Pancreas (tissue), 10 donors: ENCODE measurements around the gene OBSCN. TPM values are rescaled to one million over a fixed set of nuclear protein-coding genes. Genes with fewer than 3 reads are reported as not detected.
A peak's percentile ranks its signal among the peaks of the same experiment; 100 is the strongest.

ENCODE experiments used
- ATAC-seq, 4 donors: fragments of 200-7000 bp; cut with Tn5 transposase; one replicate each; pipeline versions ENCODE4 v1.8.0 to v1.9.1; 2020; ENCODE audit warnings: mild to moderate bottlenecking in 4 of 4, moderate library complexity in 4 of 4
- DNase-seq, 6 donors: peaks; one replicate each; pipeline ENCODE4 v3.0.0-alpha.2; 2020
- FAIRE-seq: peaks from 2 replicates; lab custom pipeline; 2012; peaks lifted over from hg19 to GRCh38; lab: Jason Lieb, UNC
- H3K27ac ChIP-seq, 4 donors: fragments of 200-600 bp; sonication (generic); 1 replicate in 3 of 4; 2 replicates in 1 of 4; pipeline versions ENCODE4 v1.5.0 to v1.8.0; 2020
- H3K27me3 ChIP-seq, 4 donors: fragments of 200-600 bp; one replicate each; pipeline ENCODE4 v1.8.0; 2021
- H3K36me3 ChIP-seq, 3 donors: fragments of 200-600 bp; sonication (generic) in 1 of 3; one replicate each; pipeline versions ENCODE4 v1.5.0 to v1.8.0; 2020 to 2021
- H3K4me1 ChIP-seq, 3 donors: fragments of 200-600 bp; one replicate each; pipeline ENCODE4 v1.8.0; 2021
- H3K4me3 ChIP-seq, 4 donors: fragments of 200-600 bp; sonication (generic) in 2 of 4; one replicate each; pipeline versions ENCODE4 v1.5.0 to v1.8.0; 2020 to 2021
- H3K9me3 ChIP-seq, 4 donors: fragments of 200-600 bp; one replicate each; pipeline ENCODE4 v1.8.0; 2021
- WGBS, 2 donors: extraction: QIAGEN DNeasy Blood & Tissue Kit; methylation state at CpG; one replicate each; pipeline ENCODE4 v1.1.7; 2013; 5-methylcytosine and 5-hydroxymethylcytosine counted together
- intact Hi-C, 3 donors: fragments of 100-400 bp; cut with DNase I; formaldehyde crosslinking; loops; one replicate each; pipeline versions ENCODE4 v1.11.1 to v1.14.2; 2022
- polyA plus RNA-seq, 2 donors: library from polyadenylated mRNA; stranded (reverse); fragments of 200-250 nt; gene quantifications; one replicate each; pipeline ENCODE4 v1.2.3, GENCODE V29; 2013
- total RNA-seq, 6 donors: library from RNA; stranded (reverse); fragmentation: NEBNext Ultra II Directional in 4 of 6; extraction: Animal tissue kit (Norgen Biotek cat#: 25700) in 4 of 6; gene quantifications; one replicate each; pipeline versions ENCODE4 v1.2.1 to v1.2.4, GENCODE V29; 2021 to 2023
- TF ChIP-seq, protein P1 (sequence below), 4 donors: fragments of 200-600 bp; sonication (generic) in 3 of 4; IDR thresholded peaks; one replicate each; pipeline versions ENCODE4 v1.5.0 to v1.8.0; 2021; ENCODE audit warnings: antibody characterized with exemption in 4 of 4
- donor health status: healthy with polysubstance abuse.
- donor health status: DM: no; HTN: no; CAD: no; lungs with moderate emphysema.
- donor health status: DM: no; HTN: no; CAD: no.
- donor health status: control.
- donor health status: control.
- donor health status: Bipolar disorder and iron deficiency.
- donor health status: DM: yes; HTN: yes; CAD: no.
- donor health status: DM: no; HTN: no; CAD: no.
- donor health status: DM: no; HTN: no; CAD: no.
- donor health status: DM: yes; HTN: yes; CAD: no.

The OBSCN gene
- total and polyA plus RNA-seq, 8 donors = 7.9 to 61.4 (median 11.3) TPM

DNA sequence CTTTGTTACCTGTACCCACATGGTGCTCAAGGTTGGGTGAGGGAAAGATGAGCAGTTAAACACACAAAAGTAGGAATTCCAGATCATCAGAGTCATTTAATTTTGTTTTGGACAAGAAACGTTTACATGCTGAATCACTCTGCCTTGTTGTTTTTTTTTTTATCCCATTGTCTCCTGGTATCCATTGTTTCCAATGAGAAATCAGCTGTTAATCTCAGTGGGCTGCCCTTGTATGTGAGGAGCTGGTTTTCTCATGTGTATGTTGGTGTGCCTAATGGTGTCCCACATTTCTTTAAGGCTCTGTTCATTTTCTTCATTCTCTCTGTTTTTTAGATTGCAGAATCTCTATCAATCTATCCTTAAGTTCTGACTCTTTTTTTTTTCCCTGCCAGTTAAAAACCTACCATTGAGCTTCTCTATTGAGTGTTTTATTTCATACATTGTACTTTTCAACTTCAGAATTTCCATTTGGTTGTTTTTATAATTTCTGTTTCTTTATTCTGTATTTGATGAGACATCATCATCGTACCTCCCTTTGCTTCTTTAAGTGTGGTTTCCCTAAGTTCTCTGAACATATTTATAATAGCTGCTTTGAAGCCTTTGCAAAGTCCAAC, 8.8 kb upstream of the OBSCN start:
- no peaks in the 10 kb centered on the region for H3K27me3 ChIP-seq
- ATAC-seq (no peak), FAIRE-seq (no peak), DNase-seq (no peak)
- no peaks in the 10 kb centered on the region for H3K36me3 ChIP-seq
- WGBS, 2 donors = 63 to 76% methylated on average over 2 of the region's 2 CpGs
- H3K9me3 ChIP-seq = no peaks in the 10 kb centered on the region
- no peaks in the 10 kb centered on the region for H3K4me1 ChIP-seq
- TF ChIP-seq, protein P1, sequence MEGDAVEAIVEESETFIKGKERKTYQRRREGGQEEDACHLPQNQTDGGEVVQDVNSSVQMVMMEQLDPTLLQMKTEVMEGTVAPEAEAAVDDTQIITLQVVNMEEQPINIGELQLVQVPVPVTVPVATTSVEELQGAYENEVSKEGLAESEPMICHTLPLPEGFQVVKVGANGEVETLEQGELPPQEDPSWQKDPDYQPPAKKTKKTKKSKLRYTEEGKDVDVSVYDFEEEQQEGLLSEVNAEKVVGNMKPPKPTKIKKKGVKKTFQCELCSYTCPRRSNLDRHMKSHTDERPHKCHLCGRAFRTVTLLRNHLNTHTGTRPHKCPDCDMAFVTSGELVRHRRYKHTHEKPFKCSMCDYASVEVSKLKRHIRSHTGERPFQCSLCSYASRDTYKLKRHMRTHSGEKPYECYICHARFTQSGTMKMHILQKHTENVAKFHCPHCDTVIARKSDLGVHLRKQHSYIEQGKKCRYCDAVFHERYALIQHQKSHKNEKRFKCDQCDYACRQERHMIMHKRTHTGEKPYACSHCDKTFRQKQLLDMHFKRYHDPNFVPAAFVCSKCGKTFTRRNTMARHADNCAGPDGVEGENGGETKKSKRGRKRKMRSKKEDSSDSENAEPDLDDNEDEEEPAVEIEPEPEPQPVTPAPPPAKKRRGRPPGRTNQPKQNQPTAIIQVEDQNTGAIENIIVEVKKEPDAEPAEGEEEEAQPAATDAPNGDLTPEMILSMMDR (IDR thresholded peaks at IDR 0.05) = no peak
- no peak overlapping the region for H3K4me3 ChIP-seq
- H3K27ac ChIP-seq = no peak overlapping the region
- intact Hi-C loops = no loop called here

DNA sequence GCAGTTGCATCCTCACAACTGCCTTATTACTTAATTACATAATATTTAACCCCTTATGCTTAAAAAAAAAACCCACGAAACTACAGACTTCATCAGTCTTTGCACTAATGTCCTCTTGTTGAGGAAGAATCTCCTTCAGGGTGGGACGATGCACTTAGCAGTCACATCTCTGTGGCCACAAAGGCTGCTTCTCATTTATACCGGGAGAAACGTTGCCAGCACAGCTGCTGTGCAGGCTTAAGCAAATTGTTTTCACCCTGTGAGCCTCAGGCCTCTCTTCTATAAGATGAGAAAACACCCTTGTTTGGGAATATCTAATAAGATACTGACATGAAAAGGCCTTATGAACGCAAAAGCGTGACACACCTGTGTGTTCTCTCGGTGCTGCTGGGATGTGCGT, 2.9 kb upstream of the OBSCN start:
- WGBS, 2 donors = 35 to 41% methylated on average over 8 of the region's 8 CpGs
- intact Hi-C loops = no loop called here
- FAIRE-seq (no peak), DNase-seq (no peak), ATAC-seq (no peak)
- Histone ChIP-seq H3K9me3 (no peaks in the 10 kb centered on the region), H3K27me3 (no peaks in the 10 kb centered on the region), H3K4me1 (no peaks in the 10 kb centered on the region), H3K4me3 (no peak overlapping the region), H3K27ac (no peak overlapping the region), H3K36me3 (no peaks in the 10 kb centered on the region)
- TF ChIP-seq, protein P1 (IDR thresholded peaks at IDR 0.05) = no peak

DNA sequence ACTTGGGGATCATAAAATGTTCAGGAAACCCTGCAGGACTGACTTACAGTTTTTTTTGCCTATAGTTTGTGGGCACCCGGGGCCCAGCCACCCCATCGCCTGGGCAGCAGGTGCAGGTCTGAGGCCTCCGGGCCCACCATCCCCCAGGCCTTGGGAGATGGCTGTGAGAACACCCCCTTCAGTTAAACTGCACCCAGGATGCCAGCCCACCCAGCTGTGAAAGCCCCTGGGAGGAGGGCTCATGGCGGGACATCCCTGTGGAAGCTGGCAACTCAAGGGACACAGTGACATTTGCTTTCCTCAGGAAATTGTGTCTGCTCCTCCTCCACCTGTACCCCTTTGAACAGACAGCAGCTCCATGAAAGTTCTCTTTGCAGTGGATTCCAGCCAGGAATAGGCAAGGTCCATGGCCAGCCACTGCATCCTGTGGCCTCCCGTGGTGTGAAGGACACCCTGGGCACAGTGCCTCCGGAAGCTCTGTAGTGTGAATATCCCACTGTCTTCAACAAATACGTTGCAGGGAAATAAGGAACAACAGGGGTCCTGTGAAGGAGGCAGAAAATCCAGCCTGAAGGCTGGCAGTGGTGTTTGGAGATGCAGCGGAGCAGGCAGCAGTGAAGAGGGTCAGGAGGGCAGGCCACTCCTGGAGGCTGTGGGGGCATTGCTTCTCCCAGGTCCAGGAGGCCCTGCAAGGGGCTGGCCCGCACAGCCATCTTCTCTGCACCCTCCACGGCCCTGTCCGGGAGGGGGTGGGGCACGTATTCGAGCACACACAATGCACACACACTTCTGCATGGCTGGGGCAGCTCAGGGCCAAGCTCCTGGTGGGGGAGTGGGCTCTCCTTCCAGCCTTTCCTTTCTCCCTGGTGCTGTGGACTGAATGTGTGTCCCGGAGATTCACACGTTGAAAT, 2.1 kb upstream of the OBSCN start:
- no peak overlapping the region for H3K4me3 ChIP-seq
- H3K27me3 ChIP-seq = no peaks in the 10 kb centered on the region
- intact Hi-C loops = no loop called here
- DNase-seq (no peak), ATAC-seq (peak in 3 of 4 donors; percentile 32 to 38 (median 36)), FAIRE-seq (no peak)
- H3K4me1 ChIP-seq = no peaks in the 10 kb centered on the region
- WGBS, 2 donors = 27 to 29% methylated on average over 15 of the region's 15 CpGs
- H3K27ac ChIP-seq = no peak overlapping the region
- TF ChIP-seq, protein P1 (IDR thresholded peaks at IDR 0.05) = no peak
- H3K9me3 ChIP-seq = no peaks in the 10 kb centered on the region
- no peaks in the 10 kb centered on the region for H3K36me3 ChIP-seq

DNA sequence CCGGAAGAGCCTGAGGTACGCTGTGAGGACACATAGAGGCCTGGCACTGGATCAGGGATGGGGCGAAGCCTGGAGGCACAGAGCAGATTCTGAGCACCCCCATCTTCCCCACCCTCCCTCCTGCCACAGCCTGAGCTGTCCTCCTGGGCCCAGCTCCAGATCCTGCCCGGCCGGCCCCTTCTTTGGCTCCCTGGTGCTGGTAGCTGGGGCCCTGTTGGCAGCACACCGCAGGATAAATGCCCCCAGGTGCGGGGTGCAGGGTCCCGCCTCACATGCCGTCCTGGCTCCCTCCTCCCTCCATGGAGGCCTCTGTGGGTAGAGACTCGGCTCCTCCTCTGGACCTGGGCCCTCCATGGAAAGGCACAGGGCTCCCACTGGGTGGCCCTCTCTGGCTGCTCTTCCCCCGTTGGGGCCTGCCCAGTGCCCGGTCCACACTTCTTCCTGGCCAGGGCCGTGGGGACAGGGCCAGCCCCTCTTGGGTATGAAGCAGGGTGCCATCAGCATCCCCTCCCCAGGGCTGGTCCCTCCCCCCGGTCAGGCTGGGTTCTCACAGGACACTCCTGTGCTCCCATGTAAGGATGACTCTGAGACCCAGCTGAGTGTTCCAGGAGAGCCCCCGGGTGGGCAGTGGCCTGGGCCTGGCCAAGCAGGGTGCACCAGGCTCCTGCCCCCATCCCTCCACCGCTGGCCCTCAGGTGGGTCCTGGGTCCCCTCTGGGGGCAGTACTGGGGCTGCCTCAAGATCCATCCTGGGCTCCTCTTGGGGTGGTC, 1.1 kb upstream of the OBSCN start:
- Histone ChIP-seq H3K4me1 (no peaks in the 10 kb centered on the region), H3K4me3 (no peak overlapping the region), H3K27ac (no peak overlapping the region), H3K9me3 (no peaks in the 10 kb centered on the region), H3K36me3 (no peaks in the 10 kb centered on the region), H3K27me3 (no peaks in the 10 kb centered on the region)
- TF ChIP-seq, protein P1 (IDR thresholded peaks at IDR 0.05) = no peak
- ATAC-seq (peak in 2 of 4 donors; percentile 21 to 22), FAIRE-seq (no peak), DNase-seq (peak in 1 of 6 donors; percentile 78)
- 47 to 56% methylated on average over 16 of the region's 16 CpGs for WGBS, 2 donors
- intact Hi-C loops = no loop called here
